Kidney epithelial cell (primary cell): ENCODE data around the gene CRCP. TPM values are rescaled to one million over a fixed set of nuclear protein-coding genes. Genes with fewer than 3 reads are reported as not detected.

Experiments
- DNase-seq: peaks from one replicate; pipeline ENCODE4 v3.0.0-alpha.2; 2010; ENCODE audit warnings: low read depth
- H3K27me3 ChIP-seq: 2 replicates; pipeline ENCODE4 v1.6.0; 2011; ENCODE audit warnings: low read length; ENCODE audit not compliant: control insufficient read depth, insufficient read depth
- H3K36me3 ChIP-seq: 2 replicates; pipeline ENCODE4 v1.5.1; 2011; ENCODE audit warnings: low read length; ENCODE audit not compliant: control insufficient read depth, insufficient read depth
- H3K4me3 ChIP-seq: 2 replicates; pipeline ENCODE4 v1.5.1; 2011; ENCODE audit warnings: low read depth, mild to moderate bottlenecking, control low read depth, low read length
- CTCF ChIP-seq: IDR thresholded peaks from 2 replicates; pipeline ENCODE4 v1.5.1; 2011; ENCODE audit warnings: mild to moderate bottlenecking, moderate library complexity, low read length, control low read depth, inconsistent platforms; ENCODE audit not compliant: insufficient read depth, poor library complexity, severe bottlenecking
- total RNA-seq: library from RNA; depleted of rRNA; stranded (reverse); fragments of >200 nt; gene quantifications from 2 replicates; pipeline ENCODE4 v1.2.3, GENCODE V29; 2015

CRCP gene
- total RNA-seq, 1 donor from 2014 or later: 38.5 TPM

GRCh38 chr7:66076462-66077329 lies 38.0 kb upstream of the CRCP start:
- no peaks in the 10 kb centered on the region for H3K36me3 ChIP-seq
- H3K4me3 ChIP-seq: peak overlapping the region; percentile 79
- no peak for DNase-seq
- TF ChIP-seq CTCF: no peak
- H3K27me3 ChIP-seq: no peaks in the 10 kb centered on the region

GRCh38 chr7:66078067-66078466 lies 36.6 kb upstream of the CRCP start:
- no peak for DNase-seq
- H3K36me3 ChIP-seq: no peaks in the 10 kb centered on the region
- H3K27me3 ChIP-seq: no peaks in the 10 kb centered on the region
- no peak overlapping the region for H3K4me3 ChIP-seq
- TF ChIP-seq CTCF: no peak

GRCh38 chr7:66082083-66082482 lies 32.6 kb upstream of the CRCP start:
- no peaks in the 10 kb centered on the region for H3K36me3 ChIP-seq
- H3K27me3 ChIP-seq: no peaks in the 10 kb centered on the region
- H3K4me3 ChIP-seq: no peak overlapping the region
- no peak for DNase-seq
- no peak for TF ChIP-seq CTCF

- H3K27me3 ChIP-seq: no peaks in the 10 kb centered on the region
- no peak for TF ChIP-seq CTCF
- no peak overlapping the region for H3K4me3 ChIP-seq
- H3K36me3 ChIP-seq: no peaks in the 10 kb centered on the region
- no peak for DNase-seq
Measured at GRCh38 chr7:66082886-66083415, 31.7 kb upstream of the CRCP start.

GRCh38 chr7:66083677-66084076 lies 31.0 kb upstream of the CRCP start:
- Histone ChIP-seq H3K4me3 (no peak overlapping the region), H3K36me3 (no peaks in the 10 kb centered on the region), H3K27me3 (no peaks in the 10 kb centered on the region)
- TF ChIP-seq CTCF: no peak
- no peak for DNase-seq
